DOHH2 (cell line): Measurements from ENCODE around the gene KIF26B.

ENCODE experiments used
- CTCF ChIP-seq: fragments of 200-600 bp; sonication (generic); IDR thresholded peaks from one replicate; pipeline ENCODE4 v1.5.1; 2014; ENCODE audit warnings: antibody characterized with exemption, mild to moderate bottlenecking, low read depth, low read length; ENCODE audit not compliant: poor library complexity, severe bottlenecking
- EZH2phosphoT487 ChIP-seq: fragments of 200-600 bp; sonication (generic); IDR thresholded peaks from 2 replicates; pipeline ENCODE4 v1.6.1; 2017; ENCODE audit warnings: borderline replicate concordance, mild to moderate bottlenecking, antibody characterized with exemption, low read length, moderate library complexity, mixed read lengths

GRCh38 chr1:245685111-245685810 is 530.5 kb downstream of the KIF26B start:
- TF ChIP-seq CTCF (no peak), EZH2phosphoT487 (no peak)
